ENCODE measurements around the gene HSD3B7.
A peak's percentile ranks its signal among the peaks of the same experiment; 100 is the strongest.
"Not testable (repeated sequence)": the region's sequence is repeated elsewhere in the genome, so short reads cannot be mapped to it uniquely, and the experiment has no call there.

HSD3B7 gene

DNA sequence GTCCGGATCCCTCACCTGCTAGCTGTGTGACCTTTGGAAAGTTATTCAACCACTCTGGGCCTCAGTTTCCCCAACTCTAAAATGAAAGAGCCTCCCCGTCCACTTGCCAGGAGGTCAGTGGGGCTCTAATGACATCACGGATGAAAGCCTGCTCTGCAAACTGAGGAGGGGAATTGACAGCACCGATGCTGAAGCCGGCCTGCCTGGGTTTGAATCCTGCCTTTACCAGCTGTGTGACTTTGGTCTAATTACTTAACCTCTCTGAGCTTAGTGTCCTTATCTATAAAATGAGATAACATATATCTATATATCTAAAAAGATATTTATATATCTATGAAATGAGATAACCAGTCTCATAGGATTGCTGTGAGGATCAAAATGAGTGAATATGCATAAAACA lies 23.5 kb downstream of the HSD3B7 start:
- DNase-seq (ENCODE audit: low read depth): no peak
- H3K4me3 ChIP-seq (ENCODE audit: low read depth, low read length): no peak overlapping the region
- TF ChIP-seq, protein P1, sequence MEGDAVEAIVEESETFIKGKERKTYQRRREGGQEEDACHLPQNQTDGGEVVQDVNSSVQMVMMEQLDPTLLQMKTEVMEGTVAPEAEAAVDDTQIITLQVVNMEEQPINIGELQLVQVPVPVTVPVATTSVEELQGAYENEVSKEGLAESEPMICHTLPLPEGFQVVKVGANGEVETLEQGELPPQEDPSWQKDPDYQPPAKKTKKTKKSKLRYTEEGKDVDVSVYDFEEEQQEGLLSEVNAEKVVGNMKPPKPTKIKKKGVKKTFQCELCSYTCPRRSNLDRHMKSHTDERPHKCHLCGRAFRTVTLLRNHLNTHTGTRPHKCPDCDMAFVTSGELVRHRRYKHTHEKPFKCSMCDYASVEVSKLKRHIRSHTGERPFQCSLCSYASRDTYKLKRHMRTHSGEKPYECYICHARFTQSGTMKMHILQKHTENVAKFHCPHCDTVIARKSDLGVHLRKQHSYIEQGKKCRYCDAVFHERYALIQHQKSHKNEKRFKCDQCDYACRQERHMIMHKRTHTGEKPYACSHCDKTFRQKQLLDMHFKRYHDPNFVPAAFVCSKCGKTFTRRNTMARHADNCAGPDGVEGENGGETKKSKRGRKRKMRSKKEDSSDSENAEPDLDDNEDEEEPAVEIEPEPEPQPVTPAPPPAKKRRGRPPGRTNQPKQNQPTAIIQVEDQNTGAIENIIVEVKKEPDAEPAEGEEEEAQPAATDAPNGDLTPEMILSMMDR (conservative IDR thresholded peaks at IDR 0.05; ENCODE audit: low read depth, low read length): no peak

DNA sequence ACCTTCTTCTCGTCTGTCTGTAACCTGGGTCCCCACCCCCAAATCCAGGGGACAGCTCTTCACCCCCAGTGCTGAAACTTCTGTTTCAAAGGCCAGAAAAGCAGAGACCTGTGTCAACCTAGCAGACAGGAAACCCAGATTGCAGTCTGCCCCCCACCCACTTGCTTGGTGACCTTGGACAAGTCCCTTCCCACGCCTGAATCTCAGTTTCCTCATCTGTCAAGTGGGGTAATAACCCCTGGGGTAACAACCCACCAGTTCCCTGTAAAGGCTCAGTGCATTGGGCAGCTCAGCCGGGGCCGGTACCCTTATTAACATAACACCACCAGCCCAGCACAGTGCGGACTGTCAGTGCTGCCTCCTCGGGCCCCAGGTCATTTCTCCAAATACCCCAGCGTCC lies 24.1 kb downstream of the HSD3B7 start:
- TF ChIP-seq, protein P1 (conservative IDR thresholded peaks at IDR 0.05; ENCODE audit: low read depth, low read length): no peak
- DNase-seq (ENCODE audit: low read depth): no peak
- no peak overlapping the region for H3K4me3 ChIP-seq (ENCODE audit: low read depth, low read length)

DNA sequence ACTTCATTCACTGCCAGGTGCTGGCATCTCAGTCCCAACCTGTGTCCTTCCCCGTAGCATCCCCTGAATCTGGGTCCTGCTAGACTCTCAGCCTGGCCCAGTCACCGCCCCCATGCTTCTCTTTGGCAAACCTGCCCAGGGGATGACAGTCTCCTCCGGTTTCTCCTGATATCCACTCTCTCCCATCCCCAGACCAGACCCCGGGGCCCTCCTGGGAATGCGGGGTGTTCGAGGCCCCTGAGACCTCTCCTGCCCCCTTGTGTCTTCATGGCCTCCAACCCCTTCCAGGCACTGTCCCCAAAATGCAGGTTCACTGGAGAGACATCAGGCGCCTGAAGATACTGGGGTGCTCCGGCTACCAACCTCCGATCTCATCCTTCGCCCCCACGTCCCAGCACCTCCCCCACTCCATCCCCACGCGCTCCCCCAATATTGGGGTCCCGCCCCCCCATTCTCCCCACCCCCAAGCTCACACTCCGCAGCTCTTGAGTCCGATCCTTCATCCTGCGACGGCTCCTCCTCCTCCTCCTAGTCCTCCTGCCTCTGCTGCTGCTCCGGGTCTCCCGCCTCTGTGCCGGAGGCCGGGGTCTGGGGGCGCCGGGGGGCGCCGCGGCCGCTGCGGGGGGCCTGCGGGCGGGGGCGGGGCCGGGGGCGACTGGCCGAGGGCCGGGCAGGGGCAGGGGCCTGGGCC lies 25.0 kb downstream of the HSD3B7 start:
- no peak for DNase-seq (ENCODE audit: low read depth)
- TF ChIP-seq, protein P1 (conservative IDR thresholded peaks at IDR 0.05; ENCODE audit: low read depth, low read length): no peak
- H3K4me3 ChIP-seq (ENCODE audit: low read depth, low read length): peak overlapping the region; percentile 51

DNA sequence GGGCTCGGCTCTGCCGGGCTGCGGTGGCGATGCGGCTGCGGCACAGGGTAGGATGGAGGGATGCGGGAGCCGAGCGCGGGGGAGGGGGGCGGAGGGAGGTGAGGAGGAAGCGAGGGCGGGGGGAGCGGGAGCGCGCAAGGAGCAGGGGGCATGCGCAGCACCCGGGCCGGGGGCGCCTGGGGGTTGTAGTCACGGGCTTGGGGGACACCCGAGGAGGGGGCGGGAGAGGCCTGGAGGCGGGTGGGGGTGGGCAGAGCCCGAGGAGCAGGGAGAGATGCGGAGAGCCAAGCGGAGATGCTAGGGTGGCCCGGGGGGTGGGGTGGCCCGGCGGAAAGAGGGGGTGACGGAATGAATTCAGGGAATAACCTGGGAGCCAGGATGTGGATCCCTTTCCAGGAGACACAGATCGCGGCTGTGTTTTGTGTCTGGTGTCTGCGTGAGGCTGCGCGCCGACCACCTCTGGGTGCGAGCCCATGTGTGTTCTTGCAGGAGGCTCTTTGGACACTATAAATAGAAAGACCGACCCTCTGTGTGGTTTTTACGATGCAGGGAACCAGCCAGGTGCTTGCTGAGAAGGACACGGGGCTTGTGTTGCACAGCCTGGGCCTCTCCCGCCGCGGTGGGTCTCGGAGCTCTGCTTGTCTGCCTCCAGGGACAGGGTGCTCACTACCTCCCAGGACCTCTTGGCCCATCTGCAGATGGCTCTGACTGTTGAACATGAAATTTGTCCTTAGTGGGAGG lies 25.7 kb downstream of the HSD3B7 start, which contains the start of gene STX1B:
Gene STX1B, minus strand, starts transcription at position 54 of the 741 bp plus-strand sequence. CDS start 242 bp downstream, outside the sequence.
- peak within 1 kb of the TSS; percentile 51 for H3K4me3 ChIP-seq (ENCODE audit: low read depth, low read length)
- TF ChIP-seq, protein P1 (conservative IDR thresholded peaks at IDR 0.05; ENCODE audit: low read depth, low read length): no peak
- DNase-seq (ENCODE audit: low read depth): no peak

DNA sequence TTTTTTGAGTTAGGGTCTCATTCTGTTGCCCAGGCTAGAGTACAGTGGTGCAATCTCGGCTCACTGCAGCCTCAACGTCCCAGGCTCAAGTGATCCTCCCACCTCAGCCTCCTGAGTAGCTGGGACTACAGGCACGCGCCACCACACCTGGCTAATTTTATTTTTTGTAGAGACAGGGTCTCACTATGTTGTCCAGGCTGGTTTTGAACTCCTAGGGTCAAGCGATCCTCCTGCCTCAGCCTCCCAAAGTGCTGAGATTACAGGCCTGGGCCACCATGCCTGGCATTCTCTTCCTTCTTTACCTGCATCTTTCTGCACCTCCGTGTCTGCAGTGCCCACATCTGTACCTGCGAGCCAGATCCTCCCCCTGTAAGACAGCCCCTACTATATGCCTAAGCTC lies 26.8 kb downstream of the HSD3B7 start:
- not testable (repeated sequence) for DNase-seq (ENCODE audit: low read depth); H3K4me3 ChIP-seq (ENCODE audit: low read depth, low read length)

DNA sequence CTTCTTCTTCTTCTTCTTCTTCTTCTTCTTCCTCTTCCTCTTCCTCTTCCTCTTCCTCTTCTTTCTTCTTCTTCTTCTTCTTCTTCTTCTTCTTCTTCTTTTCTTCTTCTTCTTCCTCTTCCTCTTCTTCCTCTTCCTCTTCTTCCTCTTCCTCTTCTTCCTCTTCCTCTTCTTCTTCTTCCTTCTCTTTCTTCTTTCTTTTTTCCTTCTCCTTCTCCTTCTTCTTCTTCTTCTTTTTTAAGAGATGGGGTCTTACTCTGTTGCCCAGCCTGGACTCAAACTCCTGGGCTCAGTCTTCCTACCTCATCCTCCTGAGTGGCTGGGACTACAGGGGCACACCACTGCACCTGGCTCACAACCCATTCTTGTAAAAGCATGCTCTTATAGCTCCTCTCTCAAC lies 28.3 kb downstream of the HSD3B7 start:
- DNase-seq (ENCODE audit: low read depth); H3K4me3 ChIP-seq (ENCODE audit: low read depth, low read length): not testable (repeated sequence)

DNA sequence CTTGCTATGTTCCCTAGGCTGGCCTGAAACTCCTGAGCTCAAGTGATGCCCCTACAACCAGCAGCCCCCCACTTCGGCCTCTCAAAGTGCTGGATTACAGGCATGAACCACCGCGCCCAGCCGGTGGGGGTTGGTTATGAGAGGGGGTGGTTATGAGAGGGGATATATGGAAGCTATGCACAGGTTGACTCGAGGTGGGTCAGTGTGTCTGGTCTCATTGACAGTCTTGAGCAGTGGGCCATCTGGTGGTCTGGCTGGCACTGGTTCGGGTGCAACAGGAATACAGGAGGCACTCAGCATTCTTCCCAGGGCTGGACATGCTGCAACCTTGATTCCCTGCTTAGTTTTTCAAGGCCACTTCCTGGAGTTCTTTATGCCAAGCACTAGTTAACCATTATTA lies 31.0 kb downstream of the HSD3B7 start:
- no peak for DNase-seq (ENCODE audit: low read depth)

DNA sequence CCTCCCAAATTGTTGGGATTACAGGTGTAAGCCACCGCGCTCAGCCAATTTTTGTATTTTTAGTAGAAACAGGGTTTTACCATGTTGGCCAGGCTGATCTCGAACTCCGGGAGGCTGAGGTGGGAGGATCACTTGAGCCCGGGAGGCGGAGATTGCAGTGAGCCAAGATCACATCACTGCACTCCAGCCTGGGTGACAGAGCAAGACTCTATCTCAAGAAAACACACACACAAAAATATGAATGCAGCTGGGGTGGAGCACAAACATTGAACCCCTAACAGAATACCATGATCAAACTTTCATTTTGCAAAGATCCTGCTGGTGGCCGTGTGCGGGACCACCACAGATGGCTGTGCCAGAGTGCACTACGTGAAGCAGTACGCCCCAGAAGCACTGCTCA lies 32.7 kb downstream of the HSD3B7 start:
- not testable (repeated sequence) for H3K4me3 ChIP-seq (ENCODE audit: low read depth, low read length); DNase-seq (ENCODE audit: low read depth)

More for the DNA sequence above, 31.0 kb downstream of the HSD3B7 start:
- TF ChIP-seq, protein P1 (conservative IDR thresholded peaks at IDR 0.05; ENCODE audit: low read depth, low read length): peak; percentile 17
- H3K4me3 ChIP-seq (ENCODE audit: low read depth, low read length): no peak overlapping the region
